ENCODE results near the gene HDAC9. TPM values are rescaled to one million over a fixed set of nuclear protein-coding genes. Genes with fewer than 3 reads are reported as not detected.

HDAC9 gene
- total RNA-seq, 1 experiment from 2014 or later, result 2.5 TPM

- DNase-seq, result no peak
Measured at GRCh38 chr7:18858232-18858631, 362.7 kb downstream of the HDAC9 start.

GRCh38 chr7:18859318-18859717, 363.8 kb downstream of the HDAC9 start:
- H3K9me3 ChIP-seq (replicated peaks), result no peaks in the 10 kb centered on the region
- H3K27me3 ChIP-seq, result no peaks in the 10 kb centered on the region
- peaks cover 19% of the 10 kb centered on the region for H3K4me1 ChIP-seq
- H3K27ac ChIP-seq, result no peak overlapping the region
- DNase-seq, result no peak
- no peaks in the 10 kb centered on the region for H3K36me3 ChIP-seq
- no peak overlapping the region for H3K4me3 ChIP-seq

More at GRCh38 chr7:18858232-18858631, 362.7 kb downstream of the HDAC9 start:
- Histone ChIP-seq H3K4me1 (peaks cover 19% of the 10 kb centered on the region), H3K36me3 (no peaks in the 10 kb centered on the region), H3K9me3 (replicated peaks) (no peaks in the 10 kb centered on the region), H3K4me3 (no peak overlapping the region), H3K27ac (no peak overlapping the region), H3K27me3 (no peaks in the 10 kb centered on the region)

- DNase-seq, result no peak
- Histone ChIP-seq H3K27me3 (no peaks in the 10 kb centered on the region), H3K36me3 (no peaks in the 10 kb centered on the region), H3K4me1 (peaks cover 15% of the 10 kb centered on the region), H3K27ac (no peak overlapping the region), H3K9me3 (replicated peaks) (no peaks in the 10 kb centered on the region), H3K4me3 (no peak overlapping the region)
Measured at GRCh38 chr7:18860221-18860620, 364.7 kb downstream of the HDAC9 start.

GRCh38 chr7:18861514-18862118, 366.1 kb downstream of the HDAC9 start:
- DNase-seq, result no peak
- no peaks in the 10 kb centered on the region for H3K27me3 ChIP-seq
- H3K36me3 ChIP-seq, result no peaks in the 10 kb centered on the region
- no peaks in the 10 kb centered on the region for H3K9me3 ChIP-seq (replicated peaks)
- H3K27ac ChIP-seq, result no peak overlapping the region
- H3K4me3 ChIP-seq, result no peak overlapping the region
- peaks cover 7% of the 10 kb centered on the region; the same call in 1 of the 2 replicates for H3K4me1 ChIP-seq

- no peaks in the 10 kb centered on the region for H3K27me3 ChIP-seq
- peaks cover 9% of the 10 kb centered on the region for H3K4me1 ChIP-seq
- no peaks in the 10 kb centered on the region for H3K9me3 ChIP-seq (replicated peaks)
- no peak overlapping the region for H3K27ac ChIP-seq
- DNase-seq, result no peak
- H3K4me3 ChIP-seq, result no peak overlapping the region
- no peaks in the 10 kb centered on the region for H3K36me3 ChIP-seq
Measured at GRCh38 chr7:18864967-18865366, 369.4 kb downstream of the HDAC9 start.

GRCh38 chr7:18866359-18867036, 370.9 kb downstream of the HDAC9 start:
- H3K27ac ChIP-seq, result no peak overlapping the region
- H3K27me3 ChIP-seq, result no peaks in the 10 kb centered on the region
- H3K36me3 ChIP-seq, result no peaks in the 10 kb centered on the region
- no peak overlapping the region for H3K4me3 ChIP-seq
- H3K9me3 ChIP-seq (replicated peaks), result no peaks in the 10 kb centered on the region
- peaks cover 7% of the 10 kb centered on the region for H3K4me1 ChIP-seq
- DNase-seq, result peak; percentile 33 to 44

GRCh38 chr7:18872344-18872743, 376.8 kb downstream of the HDAC9 start:
- Histone ChIP-seq H3K36me3 (no peaks in the 10 kb centered on the region), H3K27ac (no peak overlapping the region), H3K27me3 (no peaks in the 10 kb centered on the region), H3K9me3 (replicated peaks) (no peaks in the 10 kb centered on the region), H3K4me1 (no peaks in the 10 kb centered on the region), H3K4me3 (no peak overlapping the region)
- DNase-seq, result no peak

- Histone ChIP-seq H3K27ac (no peak overlapping the region), H3K4me3 (no peak overlapping the region), H3K9me3 (replicated peaks) (no peaks in the 10 kb centered on the region), H3K36me3 (no peaks in the 10 kb centered on the region), H3K27me3 (no peaks in the 10 kb centered on the region), H3K4me1 (no peaks in the 10 kb centered on the region)
- DNase-seq, result peak; percentile 15 to 38
Measured at GRCh38 chr7:18873734-18874336, 378.3 kb downstream of the HDAC9 start.

GRCh38 chr7:18874880-18875279, 379.3 kb downstream of the HDAC9 start:
- Histone ChIP-seq H3K4me3 (no peak overlapping the region), H3K27ac (no peak overlapping the region), H3K27me3 (no peaks in the 10 kb centered on the region)

GRCh38 chr7:18877874-18878273, 382.3 kb downstream of the HDAC9 start:
- H3K4me1 ChIP-seq, result peaks cover 11% of the 10 kb centered on the region
- H3K27me3 ChIP-seq, result no peaks in the 10 kb centered on the region
- DNase-seq, result no peak
- H3K27ac ChIP-seq, result no peak overlapping the region
- no peaks in the 10 kb centered on the region for H3K36me3 ChIP-seq
- H3K4me3 ChIP-seq, result no peak overlapping the region
- no peaks in the 10 kb centered on the region; the same call in 1 of the 2 replicates for H3K9me3 ChIP-seq (replicated peaks)

More at GRCh38 chr7:18874880-18875279, 379.3 kb downstream of the HDAC9 start:
- no peaks in the 10 kb centered on the region for H3K36me3 ChIP-seq
- no peak for DNase-seq
- no peaks in the 10 kb centered on the region; the same call in 1 of the 2 replicates for H3K9me3 ChIP-seq (replicated peaks)
- H3K4me1 ChIP-seq, result peaks cover 5% of the 10 kb centered on the region

- DNase-seq, result no peak
- no peaks in the 10 kb centered on the region for H3K36me3 ChIP-seq
- H3K27ac ChIP-seq, result no peak overlapping the region
- no peaks in the 10 kb centered on the region for H3K27me3 ChIP-seq
- peaks cover 5% of the 10 kb centered on the region for H3K4me1 ChIP-seq
- H3K9me3 ChIP-seq (replicated peaks), result no peaks in the 10 kb centered on the region
- H3K4me3 ChIP-seq, result no peak overlapping the region
Measured at GRCh38 chr7:18886832-18887231, 391.3 kb downstream of the HDAC9 start.

- Histone ChIP-seq H3K27me3 (no peaks in the 10 kb centered on the region), H3K9me3 (replicated peaks) (no peaks in the 10 kb centered on the region), H3K4me1 (peaks cover 5% of the 10 kb centered on the region), H3K4me3 (no peak overlapping the region), H3K36me3 (no peaks in the 10 kb centered on the region), H3K27ac (no peak overlapping the region)
- DNase-seq, result no peak
Measured at GRCh38 chr7:18889436-18889835, 393.9 kb downstream of the HDAC9 start.

- H3K4me1 ChIP-seq, result peaks cover 8% of the 10 kb centered on the region
- no peaks in the 10 kb centered on the region for H3K9me3 ChIP-seq (replicated peaks)
- no peak for DNase-seq
- no peak overlapping the region for H3K4me3 ChIP-seq
- no peaks in the 10 kb centered on the region for H3K27me3 ChIP-seq
- no peaks in the 10 kb centered on the region for H3K36me3 ChIP-seq
- no peak overlapping the region for H3K27ac ChIP-seq
Measured at GRCh38 chr7:18890134-18890533, 394.6 kb downstream of the HDAC9 start.

- no peak overlapping the region for H3K27ac ChIP-seq
- H3K4me3 ChIP-seq, result no peak overlapping the region
- H3K27me3 ChIP-seq, result no peaks in the 10 kb centered on the region
- H3K36me3 ChIP-seq, result no peaks in the 10 kb centered on the region
- peaks cover 17% of the 10 kb centered on the region for H3K4me1 ChIP-seq
- no peak for DNase-seq
- no peaks in the 10 kb centered on the region for H3K9me3 ChIP-seq (replicated peaks)
Measured at GRCh38 chr7:18890885-18891621, 395.5 kb downstream of the HDAC9 start.

- Histone ChIP-seq H3K27ac (no peak overlapping the region), H3K4me1 (peaks cover 25% of the 10 kb centered on the region), H3K4me3 (no peak overlapping the region), H3K36me3 (no peaks in the 10 kb centered on the region), H3K9me3 (replicated peaks) (no peaks in the 10 kb centered on the region), H3K27me3 (no peaks in the 10 kb centered on the region)
- DNase-seq, result no peak
Measured at GRCh38 chr7:18893156-18893555, 397.6 kb downstream of the HDAC9 start.

Measured in SJCRH30 (cell line).